Panc1 (cell line): ENCODE data around the gene ACER3. TPM values are rescaled to one million over a fixed set of nuclear protein-coding genes. Genes with fewer than 3 reads are reported as not detected.

Experiments used
- ATAC-seq: fragments of 200-7000 bp; cut with Tn5 transposase; 2 replicates; pipeline ENCODE4 v1.9.1; 2020; ENCODE audit warnings: mild to moderate bottlenecking, moderate library complexity
- BruUV-seq: library from RNA; stranded (reverse); fragments of 400-500 nt; replicated peaks from 2 replicates; lab custom pipeline; 2021; lab: Mats Ljungman, UMichigan
- CTCF ChIA-PET: fragments of 300-600 bp; sonication (Branson Sonifier 250); formaldehyde crosslinking; loops from one replicate; lab custom pipeline; 2022; ENCODE audit warnings: antibody characterized with exemption; lab: Charles Lee
- POLR2A ChIA-PET: fragments of 300-600 bp; sonication (Branson Sonifier 250); formaldehyde crosslinking; loops from one replicate; lab custom pipeline; 2022; ENCODE audit warnings: antibody characterized with exemption; lab: Charles Lee
- DNase-seq: peaks from one replicate; pipeline ENCODE4 v3.0.0-alpha.2; 2010; ENCODE audit warnings: low read depth, low spot score
- H3K27ac ChIP-seq: 2 replicates; pipeline ENCODE4 v1.5.1; 2011; ENCODE audit warnings: mild to moderate bottlenecking, low read length, inconsistent platforms
- H3K27me3 ChIP-seq: fragments of 200-500 bp; sonication (Bioruptor generic); 2 replicates; pipeline ENCODE4 v1.6.0; 2014; ENCODE audit warnings: low read length, inconsistent platforms; ENCODE audit not compliant: control insufficient read depth, insufficient read depth
- H3K36me3 ChIP-seq: fragments of 200-500 bp; sonication (Bioruptor generic); 2 replicates; pipeline ENCODE4 v1.5.1; 2014; ENCODE audit warnings: inconsistent platforms, mild to moderate bottlenecking, low read length, moderate library complexity; ENCODE audit not compliant: control insufficient read depth, insufficient read depth
- H3K4me1 ChIP-seq: 2 replicates; pipeline ENCODE4 v1.5.1; 2011; ENCODE audit warnings: inconsistent platforms, mild to moderate bottlenecking, low read length, moderate library complexity; ENCODE audit not compliant: control insufficient read depth, insufficient read depth
- H3K4me3 ChIP-seq, 2 experiments: 2 replicates each; pipeline ENCODE4 v1.5.1; 2011 to 2012; ENCODE audit warnings: low read depth in 2 of 2, low read length in 2 of 2, mild to moderate bottlenecking in 2 of 2, inconsistent platforms in 1 of 2, moderate library complexity in 1 of 2
- H3K9me3 ChIP-seq: fragments of 200-500 bp; sonication (Bioruptor generic); 2 replicates; pipeline ENCODE4 v1.5.1; 2014; ENCODE audit warnings: low read depth, mild to moderate bottlenecking, inconsistent platforms, low read length, moderate library complexity; ENCODE audit not compliant: control insufficient read depth, insufficient read depth
- POLR2AphosphoS5 ChIP-seq: IDR thresholded peaks from 2 replicates; pipeline ENCODE4 v1.6.1; 2012; ENCODE audit warnings: mild to moderate bottlenecking, low read depth, low read length, moderate library complexity
- SIN3A ChIP-seq: IDR thresholded peaks from 2 replicates; pipeline ENCODE4 v1.6.1; 2012; ENCODE audit warnings: low read depth, mild to moderate bottlenecking, low read length, moderate library complexity, borderline replicate concordance; ENCODE audit not compliant: insufficient read depth
- TCF7L2 ChIP-seq: IDR thresholded peaks from 2 replicates; pipeline ENCODE4 v1.6.1; 2011; ENCODE audit warnings: mild to moderate bottlenecking, low read depth, low read length, inconsistent platforms
- in situ Hi-C: cut with HindIII; loops from 2 replicates; pipeline ENCODE4 v1.10.0; 2016; ENCODE audit warnings: low sequenced_read_pairs, low pct_unique_long_range_greater_than_20kb
- intact Hi-C: fragments of 100-400 bp; cut with micrococcal nuclease; formaldehyde crosslinking; loops from one replicate; pipeline ENCODE4 v1.10.0; 2022; ENCODE audit not compliant: unreplicated experiment
- total RNA-seq: library from RNA; stranded (reverse); gene quantifications from one replicate; pipeline ENCODE4 v1.2.1, GENCODE V29; 2021; ENCODE audit not compliant: unreplicated experiment
- TF ChIP-seq, protein P1 (sequence below): fragments of 450-650 bp; IDR thresholded peaks from 2 replicates; pipeline ENCODE4 v1.5.1; 2017; ENCODE audit warnings: mild to moderate bottlenecking
- TF ChIP-seq, protein P2 (sequence below), 2 experiments: IDR thresholded peaks; 2 replicates each; pipeline ENCODE4 v1.6.1; 2011 to 2012; ENCODE audit warnings: low read depth in 2 of 2, control low read depth in 1 of 2, low read length in 1 of 2, mild to moderate bottlenecking in 1 of 2, moderate library complexity in 1 of 2; ENCODE audit not compliant: insufficient read depth in 1 of 2

ACER3 gene
- total RNA-seq, 1 experiment from 2014 or later: 41.8 TPM

DNA sequence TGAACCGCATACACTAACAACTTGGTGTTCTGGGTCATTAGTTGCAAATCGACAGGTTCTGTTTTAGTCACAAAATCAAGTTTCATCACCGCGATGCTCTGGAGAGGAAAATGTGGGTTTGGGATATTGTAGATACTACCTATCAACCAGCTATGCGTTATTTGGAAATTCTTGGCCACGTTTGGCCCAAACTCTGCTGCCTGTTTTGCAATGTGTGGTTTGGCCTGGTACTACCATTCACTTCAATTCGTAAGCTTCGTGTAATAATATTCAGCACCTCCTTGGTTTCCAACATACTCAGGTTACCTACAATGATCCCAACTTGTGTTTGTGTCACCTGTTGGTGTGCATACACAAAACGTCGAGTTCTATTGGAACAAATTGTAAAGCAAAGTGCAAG lies 16.2 kb upstream of the ACER3 start:
- no peak for ATAC-seq
- in situ Hi-C loops: no loop called here
- Histone ChIP-seq H3K9me3 (no peaks in the 10 kb centered on the region), H3K4me1 (no peaks in the 10 kb centered on the region), H3K27me3 (peaks cover 3% of the 10 kb centered on the region; the same call in 1 of the 2 replicates), H3K36me3 (no peaks in the 10 kb centered on the region), H3K4me3 (no peak overlapping the region), H3K27ac (no peak overlapping the region)
- intact Hi-C loops: no loop called here
- no peak for DNase-seq
- TF ChIP-seq POLR2AphosphoS5 (no peak), TCF7L2 (no peak)
- BruUV-seq: no TSS peak
- POLR2A ChIA-PET: no interaction called here
- CTCF ChIA-PET: no interaction called here

DNA sequence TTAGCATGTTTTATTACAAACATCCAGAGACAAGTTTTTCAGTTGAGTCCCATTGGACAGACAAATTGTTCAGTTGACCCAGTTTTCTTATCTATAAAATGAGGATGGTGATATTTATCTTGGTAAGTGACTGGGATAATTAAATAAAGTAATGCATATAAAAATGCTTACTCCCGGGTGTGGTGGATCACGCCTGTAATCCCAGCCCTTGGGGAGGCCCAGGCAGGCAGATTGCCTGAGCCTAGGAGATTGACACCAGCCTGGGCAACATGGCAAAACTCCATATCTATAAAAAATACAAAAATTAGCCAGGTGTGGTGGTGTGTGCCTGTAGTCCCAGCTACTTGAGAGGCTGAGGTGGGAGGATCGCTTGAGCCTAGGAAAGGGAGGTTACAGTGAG lies 15.6 kb upstream of the ACER3 start:
- TF ChIP-seq POLR2AphosphoS5: no peak
- no peak for TF ChIP-seq SIN3A
- TF ChIP-seq, protein P1, sequence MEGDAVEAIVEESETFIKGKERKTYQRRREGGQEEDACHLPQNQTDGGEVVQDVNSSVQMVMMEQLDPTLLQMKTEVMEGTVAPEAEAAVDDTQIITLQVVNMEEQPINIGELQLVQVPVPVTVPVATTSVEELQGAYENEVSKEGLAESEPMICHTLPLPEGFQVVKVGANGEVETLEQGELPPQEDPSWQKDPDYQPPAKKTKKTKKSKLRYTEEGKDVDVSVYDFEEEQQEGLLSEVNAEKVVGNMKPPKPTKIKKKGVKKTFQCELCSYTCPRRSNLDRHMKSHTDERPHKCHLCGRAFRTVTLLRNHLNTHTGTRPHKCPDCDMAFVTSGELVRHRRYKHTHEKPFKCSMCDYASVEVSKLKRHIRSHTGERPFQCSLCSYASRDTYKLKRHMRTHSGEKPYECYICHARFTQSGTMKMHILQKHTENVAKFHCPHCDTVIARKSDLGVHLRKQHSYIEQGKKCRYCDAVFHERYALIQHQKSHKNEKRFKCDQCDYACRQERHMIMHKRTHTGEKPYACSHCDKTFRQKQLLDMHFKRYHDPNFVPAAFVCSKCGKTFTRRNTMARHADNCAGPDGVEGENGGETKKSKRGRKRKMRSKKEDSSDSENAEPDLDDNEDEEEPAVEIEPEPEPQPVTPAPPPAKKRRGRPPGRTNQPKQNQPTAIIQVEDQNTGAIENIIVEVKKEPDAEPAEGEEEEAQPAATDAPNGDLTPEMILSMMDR: no peak
- TF ChIP-seq, protein P2, sequence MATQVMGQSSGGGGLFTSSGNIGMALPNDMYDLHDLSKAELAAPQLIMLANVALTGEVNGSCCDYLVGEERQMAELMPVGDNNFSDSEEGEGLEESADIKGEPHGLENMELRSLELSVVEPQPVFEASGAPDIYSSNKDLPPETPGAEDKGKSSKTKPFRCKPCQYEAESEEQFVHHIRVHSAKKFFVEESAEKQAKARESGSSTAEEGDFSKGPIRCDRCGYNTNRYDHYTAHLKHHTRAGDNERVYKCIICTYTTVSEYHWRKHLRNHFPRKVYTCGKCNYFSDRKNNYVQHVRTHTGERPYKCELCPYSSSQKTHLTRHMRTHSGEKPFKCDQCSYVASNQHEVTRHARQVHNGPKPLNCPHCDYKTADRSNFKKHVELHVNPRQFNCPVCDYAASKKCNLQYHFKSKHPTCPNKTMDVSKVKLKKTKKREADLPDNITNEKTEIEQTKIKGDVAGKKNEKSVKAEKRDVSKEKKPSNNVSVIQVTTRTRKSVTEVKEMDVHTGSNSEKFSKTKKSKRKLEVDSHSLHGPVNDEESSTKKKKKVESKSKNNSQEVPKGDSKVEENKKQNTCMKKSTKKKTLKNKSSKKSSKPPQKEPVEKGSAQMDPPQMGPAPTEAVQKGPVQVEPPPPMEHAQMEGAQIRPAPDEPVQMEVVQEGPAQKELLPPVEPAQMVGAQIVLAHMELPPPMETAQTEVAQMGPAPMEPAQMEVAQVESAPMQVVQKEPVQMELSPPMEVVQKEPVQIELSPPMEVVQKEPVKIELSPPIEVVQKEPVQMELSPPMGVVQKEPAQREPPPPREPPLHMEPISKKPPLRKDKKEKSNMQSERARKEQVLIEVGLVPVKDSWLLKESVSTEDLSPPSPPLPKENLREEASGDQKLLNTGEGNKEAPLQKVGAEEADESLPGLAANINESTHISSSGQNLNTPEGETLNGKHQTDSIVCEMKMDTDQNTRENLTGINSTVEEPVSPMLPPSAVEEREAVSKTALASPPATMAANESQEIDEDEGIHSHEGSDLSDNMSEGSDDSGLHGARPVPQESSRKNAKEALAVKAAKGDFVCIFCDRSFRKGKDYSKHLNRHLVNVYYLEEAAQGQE (IDR thresholded peaks at IDR 0.05; ENCODE audit: insufficient read depth in 1 of 2, low read depth in 2 of 2, low read length in 1 of 2): no peak
- no peak for TF ChIP-seq TCF7L2
- H3K27me3 ChIP-seq: peaks cover 2% of the 10 kb centered on the region; the same call in 1 of the 2 replicates
- H3K9me3 ChIP-seq: no peaks in the 10 kb centered on the region
- ChIA-PET CTCF (no interaction called here), POLR2A (no interaction called here)
- no peaks in the 10 kb centered on the region for H3K36me3 ChIP-seq
- ATAC-seq (no peak), DNase-seq (no peak)
- in situ Hi-C loops: no loop called here
- no peak overlapping the region for H3K27ac ChIP-seq
- H3K4me3 ChIP-seq: no peak overlapping the region
- H3K4me1 ChIP-seq: no peaks in the 10 kb centered on the region
- intact Hi-C loops: no loop called here
- no TSS peak for BruUV-seq

DNA sequence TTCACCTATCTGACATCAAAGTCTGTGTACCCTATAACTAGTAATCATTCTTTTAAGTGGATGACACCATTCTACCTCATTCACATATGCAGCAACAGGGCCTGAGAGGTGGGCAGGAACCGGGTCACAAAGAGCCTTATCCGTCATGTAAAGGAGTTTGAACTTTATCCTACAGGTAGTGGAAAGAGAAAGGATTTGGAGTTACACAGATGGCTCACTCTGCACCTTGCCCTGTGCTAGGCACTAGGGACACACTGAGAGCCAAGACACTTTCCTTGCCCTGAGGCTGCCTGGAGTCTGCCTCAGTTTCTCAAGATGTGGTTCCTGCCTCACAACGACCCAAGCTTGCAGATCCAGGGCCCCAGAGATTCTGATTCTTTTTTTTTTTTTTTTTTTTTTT lies 14.3 kb upstream of the ACER3 start:
- ATAC-seq (no peak), DNase-seq (no peak)
- intact Hi-C loops (no loop called here), in situ Hi-C loops (no loop called here)
- Histone ChIP-seq H3K9me3 (no peaks in the 10 kb centered on the region), H3K27ac (no peak overlapping the region), H3K4me1 (no peaks in the 10 kb centered on the region), H3K27me3 (0 out of 2 replicates have a peak, but pooled peaks cover 2% of the 10 kb centered on the region), H3K36me3 (no peaks in the 10 kb centered on the region), H3K4me3 (no peak overlapping the region)
- ChIA-PET POLR2A (interaction anchor here (0.6 to 0.7 kb wide), 2 partner anchors 44 to 174 kb away, joined by 4 to 5 read pairs; no protein-coding TSS in a partner anchor), CTCF (interaction anchor here (0.6 kb wide), 1 partner anchor 11 kb away, joined by 3 read pairs; no protein-coding TSS in a partner anchor)
- TF ChIP-seq, protein P1: no peak
- TF ChIP-seq TCF7L2 (no peak), POLR2AphosphoS5 (no peak), SIN3A (no peak)
- TF ChIP-seq, protein P2 (IDR thresholded peaks at IDR 0.05; ENCODE audit: insufficient read depth in 1 of 2, low read depth in 2 of 2, low read length in 1 of 2): no peak
- BruUV-seq: no TSS peak
